ENCODE measurements around the gene TBX21. TPM values are rescaled to one million over a fixed set of nuclear protein-coding genes. Genes with fewer than 3 reads are reported as not detected.

Gene TBX21
- total RNA-seq, 4 donors from 2014 or later, result 1.1 to 4.5 (median 2.9) TPM; not detected in 1

DNA sequence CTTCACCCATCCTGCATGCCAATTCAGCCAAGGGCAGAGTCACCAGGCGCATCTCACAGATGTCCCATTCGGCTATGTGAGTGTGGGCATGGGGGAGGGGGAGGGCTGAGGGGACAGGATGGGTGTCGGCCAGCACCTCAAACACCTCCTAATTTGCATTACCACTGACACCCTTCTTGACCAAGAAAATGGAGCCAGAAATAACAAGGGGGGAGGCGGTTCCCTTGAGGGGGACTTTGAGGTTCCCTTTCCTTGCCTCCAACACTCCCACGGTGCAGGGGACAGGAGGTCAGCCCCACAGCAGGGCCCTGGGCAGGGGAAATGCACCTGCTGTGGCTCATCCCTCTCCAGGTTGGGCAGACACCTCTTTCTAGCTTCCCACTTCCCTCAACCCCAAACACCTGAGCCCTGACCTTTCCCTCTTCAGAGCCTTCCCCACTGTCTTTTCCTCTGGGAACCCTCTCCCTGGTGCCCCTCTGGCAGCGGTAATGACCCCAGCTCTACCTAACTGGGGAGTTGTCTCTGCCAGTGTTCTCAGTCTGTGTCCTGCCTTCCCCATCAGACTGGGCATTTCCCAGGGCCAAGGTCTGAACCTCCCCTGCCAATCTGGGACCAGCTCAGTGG, 18.2 kb upstream of the TBX21 start:
- intact Hi-C loops (cut with DNase I), result loop anchor here (10.0 kb wide), 1 partner anchor 80 kb away; no protein-coding TSS in a partner anchor
- TF ChIP-seq, protein P1, sequence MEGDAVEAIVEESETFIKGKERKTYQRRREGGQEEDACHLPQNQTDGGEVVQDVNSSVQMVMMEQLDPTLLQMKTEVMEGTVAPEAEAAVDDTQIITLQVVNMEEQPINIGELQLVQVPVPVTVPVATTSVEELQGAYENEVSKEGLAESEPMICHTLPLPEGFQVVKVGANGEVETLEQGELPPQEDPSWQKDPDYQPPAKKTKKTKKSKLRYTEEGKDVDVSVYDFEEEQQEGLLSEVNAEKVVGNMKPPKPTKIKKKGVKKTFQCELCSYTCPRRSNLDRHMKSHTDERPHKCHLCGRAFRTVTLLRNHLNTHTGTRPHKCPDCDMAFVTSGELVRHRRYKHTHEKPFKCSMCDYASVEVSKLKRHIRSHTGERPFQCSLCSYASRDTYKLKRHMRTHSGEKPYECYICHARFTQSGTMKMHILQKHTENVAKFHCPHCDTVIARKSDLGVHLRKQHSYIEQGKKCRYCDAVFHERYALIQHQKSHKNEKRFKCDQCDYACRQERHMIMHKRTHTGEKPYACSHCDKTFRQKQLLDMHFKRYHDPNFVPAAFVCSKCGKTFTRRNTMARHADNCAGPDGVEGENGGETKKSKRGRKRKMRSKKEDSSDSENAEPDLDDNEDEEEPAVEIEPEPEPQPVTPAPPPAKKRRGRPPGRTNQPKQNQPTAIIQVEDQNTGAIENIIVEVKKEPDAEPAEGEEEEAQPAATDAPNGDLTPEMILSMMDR (IDR thresholded peaks at IDR 0.05), result no peak
- TF ChIP-seq POLR2A (IDR thresholded peaks at IDR 0.05), result no peak
- no peaks in the 10 kb centered on the region for H3K9me3 ChIP-seq
- H3K27ac ChIP-seq, result no peak overlapping the region
- peaks cover 0 to 66% (median 0%) of the 10 kb centered on the region in 4 donors for H3K27me3 ChIP-seq
- no peak overlapping the region for H3K4me3 ChIP-seq
- WGBS, 2 donors, result 46 to 54% methylated on average over 3 of the region's 6 CpGs
- peaks cover 0 to 5% (median 0%) of the 10 kb centered on the region in 3 donors for H3K4me1 ChIP-seq
- DNase-seq, result no peak
- peaks cover 0 to 17% (median 6%) of the 10 kb centered on the region in 3 donors for H3K36me3 ChIP-seq

DNA sequence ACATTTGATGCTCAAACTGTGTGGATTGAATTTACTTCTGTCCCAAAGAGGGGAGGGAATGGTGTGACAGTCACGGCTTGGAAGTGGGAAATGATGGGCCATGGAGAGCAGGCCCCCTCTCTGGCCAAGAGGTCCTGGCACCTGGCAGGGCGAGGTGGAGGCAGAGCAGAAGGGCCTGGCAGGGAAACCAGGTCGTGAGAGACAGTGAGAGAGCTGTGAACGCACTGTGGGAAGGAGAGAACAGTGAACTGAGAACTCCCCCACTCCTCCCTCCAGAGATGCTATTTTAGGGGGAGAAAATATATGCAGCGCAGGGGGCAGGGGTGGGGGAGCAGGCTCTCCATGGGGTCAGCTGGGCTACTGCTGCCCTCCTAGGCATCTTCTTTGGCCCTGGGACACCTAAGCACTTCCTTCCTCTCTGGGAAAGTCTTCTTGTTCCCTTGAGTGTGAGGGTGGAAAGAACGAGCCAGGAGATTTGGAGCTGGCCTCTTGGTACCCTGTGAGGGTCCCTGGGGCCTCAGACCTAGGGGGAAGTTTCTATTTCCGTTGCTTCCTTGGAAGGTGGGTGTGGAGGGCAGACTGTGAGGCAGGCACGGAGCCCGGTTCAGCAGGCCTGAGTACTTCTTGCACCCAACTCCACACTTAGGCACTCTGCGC, 17.2 kb upstream of the TBX21 start:
- Histone ChIP-seq H3K36me3 (peaks cover 0 to 8% (median 0%) of the 10 kb centered on the region in 3 donors), H3K4me3 (no peak overlapping the region), H3K27me3 (peaks cover 0 to 75% (median 2%) of the 10 kb centered on the region in 4 donors), H3K9me3 (no peaks in the 10 kb centered on the region), H3K4me1 (peaks cover 1 to 10% (median 3%) of the 10 kb centered on the region in 3 donors), H3K27ac (no peak overlapping the region)
- no peak for DNase-seq
- TF ChIP-seq, protein P1 (IDR thresholded peaks at IDR 0.05), result no peak
- TF ChIP-seq POLR2A (IDR thresholded peaks at IDR 0.05), result no peak
- intact Hi-C loops (cut with DNase I), result loop anchor here (10.0 kb wide), 1 partner anchor 79 kb away; no protein-coding TSS in a partner anchor
- 58 to 61% methylated on average over 4 to 7 of the region's 10 CpGs for WGBS, 2 donors

DNA sequence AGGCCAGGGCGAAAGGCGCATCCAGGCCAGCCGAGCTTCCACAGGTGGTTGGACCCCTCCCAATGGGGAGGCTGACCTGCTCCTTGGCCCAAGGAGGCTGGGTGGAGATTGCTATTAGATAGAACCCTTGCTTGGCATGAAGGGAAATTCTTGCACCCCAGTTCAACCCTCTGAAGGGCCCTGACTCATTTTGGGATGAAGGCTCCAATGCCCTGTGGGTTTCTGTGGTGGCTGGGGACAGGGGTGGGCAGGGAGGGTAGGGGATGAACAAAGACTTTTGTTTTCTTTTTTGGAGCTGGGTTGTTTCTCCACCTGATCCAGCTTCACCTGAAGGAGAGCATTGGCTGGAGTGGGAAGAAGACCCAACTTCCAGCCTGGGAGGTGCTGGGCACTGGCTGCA, 16.7 kb upstream of the TBX21 start:
- no peak for TF ChIP-seq POLR2A (IDR thresholded peaks at IDR 0.05)
- TF ChIP-seq, protein P1 (IDR thresholded peaks at IDR 0.05), result no peak
- no CpG with 5 or more reads among the region's 3 CpGs for WGBS, 2 donors
- H3K4me3 ChIP-seq, result no peak overlapping the region

DNA sequence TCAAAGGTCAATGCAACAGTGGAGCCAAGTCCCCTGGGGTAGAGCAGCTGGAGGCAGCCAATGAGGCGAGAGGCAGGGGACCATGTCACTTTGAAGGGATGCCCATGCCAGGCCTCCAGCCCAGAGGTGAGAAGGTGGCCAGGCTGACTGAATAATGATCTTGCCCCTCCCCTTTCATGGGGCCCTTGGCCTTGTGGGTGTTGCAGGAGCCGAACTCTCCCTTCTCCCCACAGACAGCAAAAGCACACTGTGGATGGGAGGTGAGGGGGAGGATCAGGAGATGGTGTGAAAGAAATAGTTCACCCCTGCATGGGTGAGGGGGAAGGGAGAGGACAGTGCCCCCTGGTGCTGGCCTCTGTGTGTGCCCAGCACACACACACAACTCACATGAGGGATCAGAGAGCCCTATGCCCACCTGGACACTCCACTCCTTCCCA, 15.8 kb upstream of the TBX21 start:
- Histone ChIP-seq H3K4me3 (no peak overlapping the region), H3K27ac (no peak overlapping the region), H3K9me3 (no peaks in the 10 kb centered on the region), H3K27me3 (peaks cover 0 to 83% (median 8%) of the 10 kb centered on the region in 4 donors), H3K36me3 (no peaks in the 10 kb centered on the region), H3K4me1 (peaks cover 10 to 24% (median 12%) of the 10 kb centered on the region in 3 donors)
- 20 to 71% methylated on average over 1 of the region's 2 CpGs for WGBS, 2 donors
- TF ChIP-seq, protein P1 (IDR thresholded peaks at IDR 0.05), result peak in 2 of 6 experiments; percentile 8 to 18
- no peak for TF ChIP-seq POLR2A (IDR thresholded peaks at IDR 0.05)
- intact Hi-C loops (cut with DNase I), result loop anchor here (10.0 kb wide), 1 partner anchor 78 kb away; no protein-coding TSS in a partner anchor
- DNase-seq, result no peak

More for the DNA sequence above, 16.7 kb upstream of the TBX21 start:
- H3K27me3 ChIP-seq, result peaks cover 0 to 81% (median 6%) of the 10 kb centered on the region in 4 donors
- no peaks in the 10 kb centered on the region for H3K9me3 ChIP-seq
- no peak overlapping the region for H3K27ac ChIP-seq
- H3K4me1 ChIP-seq, result peaks cover 7 to 16% (median 9%) of the 10 kb centered on the region in 3 donors
- H3K36me3 ChIP-seq, result peaks cover 0 to 3% (median 0%) of the 10 kb centered on the region in 3 donors
- no peak for DNase-seq
- intact Hi-C loops (cut with DNase I), result loop anchor here (10.0 kb wide), 1 partner anchor 78 kb away; no protein-coding TSS in a partner anchor
